ENCODE measurements around the gene ATXN7.

The ATXN7 gene

DNA sequence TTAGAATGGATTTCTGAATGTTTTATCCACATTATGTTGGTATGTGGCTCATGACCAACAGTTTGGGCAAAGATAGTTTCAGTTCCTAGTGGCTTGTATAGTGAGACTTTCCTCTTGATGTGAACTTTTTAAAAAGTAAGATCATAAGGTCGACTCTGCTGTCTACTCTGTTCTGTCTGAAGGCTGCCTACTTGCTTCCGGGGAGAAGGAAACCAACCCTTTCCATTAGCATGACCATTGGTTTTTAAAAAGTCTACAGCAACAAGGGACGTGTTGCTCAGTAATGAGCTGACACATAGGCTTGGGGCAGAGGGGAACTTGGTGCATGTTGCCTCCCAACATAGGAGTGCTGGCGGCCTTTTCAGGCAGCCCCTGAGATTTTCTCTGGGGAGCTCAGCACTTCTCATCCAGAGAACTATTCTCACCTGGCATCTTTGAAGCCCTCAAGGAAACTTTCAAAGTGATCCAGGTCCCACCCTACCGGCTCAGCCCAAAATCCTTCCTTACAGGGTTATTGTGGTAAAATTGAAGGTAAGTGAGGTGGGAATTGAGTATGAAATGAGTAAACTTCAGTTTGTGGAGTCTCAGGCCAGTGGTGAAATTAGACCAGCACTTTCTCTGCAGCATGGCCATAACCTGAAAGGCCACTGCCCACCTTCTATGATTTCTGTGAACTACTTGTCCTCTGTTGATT is 129.0 kb downstream of the ATXN7 start:
- DNase-seq: no peak

DNA sequence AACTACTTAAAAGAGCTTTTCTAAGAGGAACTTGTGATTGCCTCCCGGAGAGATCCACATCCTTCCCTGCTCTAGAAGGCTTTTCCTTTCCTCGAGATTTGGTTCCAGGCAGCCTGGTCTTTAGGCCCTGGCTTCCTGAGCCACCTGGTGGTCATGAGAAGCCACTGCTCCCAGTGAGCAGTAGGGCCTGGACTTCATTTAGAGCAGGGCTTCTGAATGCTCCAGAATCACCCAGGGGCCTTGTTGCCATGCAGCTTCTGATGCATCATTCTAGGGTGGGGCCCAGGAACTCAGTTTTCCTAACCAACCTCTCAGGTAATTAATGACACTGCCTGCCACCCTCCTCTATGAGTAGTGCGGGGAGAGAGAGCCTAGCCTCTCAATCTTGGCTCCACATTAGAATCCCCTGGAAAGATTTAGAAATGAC is 130.0 kb downstream of the ATXN7 start:
- DNase-seq: peak; percentile 34

DNA sequence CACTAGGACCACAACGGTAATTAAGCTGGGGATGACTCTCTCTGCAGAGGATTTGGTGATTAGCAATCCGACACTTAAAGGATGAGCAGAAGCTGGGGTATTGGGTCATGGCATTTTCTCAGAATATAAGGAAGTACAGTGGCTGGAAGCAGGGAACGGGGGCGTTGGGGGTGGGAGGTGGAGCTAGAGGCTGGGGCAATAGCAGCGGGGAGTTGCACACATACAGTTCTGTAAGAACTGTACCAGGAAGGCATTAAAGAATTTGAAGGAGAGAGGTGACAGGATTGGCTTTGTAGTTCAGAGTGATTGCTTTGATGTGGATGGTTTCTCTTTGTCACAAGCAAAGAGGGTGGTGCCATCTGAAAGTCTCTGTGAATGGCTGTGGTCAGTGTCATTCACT is 131.4 kb downstream of the ATXN7 start:
- no peak for DNase-seq

- no peak for DNase-seq
Measured at GRCh38 chr3:63998852-63999754, 135.4 kb downstream of the ATXN7 start.

DNA sequence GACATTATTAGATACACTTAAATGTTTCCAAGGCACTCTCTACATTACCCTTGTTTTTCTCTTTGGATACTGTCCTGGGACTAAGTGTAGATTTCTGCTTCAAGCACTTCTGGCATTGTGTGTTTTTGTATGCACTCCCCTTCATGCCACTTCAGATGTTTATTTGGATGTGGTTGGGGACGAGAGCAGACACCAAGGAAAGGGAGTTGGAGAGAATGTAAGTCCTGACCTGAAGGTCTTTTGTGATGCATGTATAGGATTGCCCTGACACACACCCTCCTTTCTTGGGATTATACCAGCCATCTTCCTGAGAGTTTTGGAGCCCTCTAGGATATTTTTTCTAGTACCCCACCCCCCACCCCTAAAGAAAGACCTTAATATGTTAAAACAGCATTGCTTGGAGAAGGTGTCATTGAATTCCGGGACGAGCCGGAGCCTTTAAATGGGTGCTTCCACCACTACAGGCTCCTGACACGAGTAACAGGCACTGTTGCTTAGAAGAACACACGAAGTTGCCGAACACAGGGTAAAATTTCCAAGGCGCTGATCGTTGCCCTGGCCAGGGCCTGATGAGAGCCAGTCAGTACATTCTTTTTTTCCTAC is 136.9 kb downstream of the ATXN7 start:
- no peak for DNase-seq

GRCh38 chr3:64002233-64002632 is 138.6 kb downstream of the ATXN7 start:
- DNase-seq: no peak

GRCh38 chr3:64003589-64003988 is 139.9 kb downstream of the ATXN7 start:
- DNase-seq: no peak

GRCh38 chr3:64008017-64008416 is 144.3 kb downstream of the ATXN7 start:
- DNase-seq: no peak

GRCh38 chr3:64008487-64009351 is 145.1 kb downstream of the ATXN7 start:
- DNase-seq: no peak

DNA sequence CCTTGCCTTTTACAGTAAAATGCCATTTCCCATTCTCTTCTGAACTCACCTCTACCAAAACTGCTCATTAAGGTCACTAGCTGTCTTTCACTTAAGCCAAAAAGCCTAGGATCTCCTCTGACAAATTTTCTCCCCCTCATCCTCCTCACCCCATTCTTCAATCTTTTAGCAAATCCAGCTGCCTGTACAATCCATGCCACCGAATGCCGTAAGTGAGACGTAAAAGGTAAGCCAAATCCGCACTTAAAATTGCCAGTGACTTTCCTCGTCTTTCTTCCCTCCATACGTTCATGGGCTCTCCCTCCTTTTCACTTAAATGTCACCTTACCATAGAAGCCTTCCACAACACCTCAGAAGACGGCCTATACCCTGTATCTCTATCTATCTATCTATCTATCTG is 145.9 kb downstream of the ATXN7 start:
- DNase-seq: no peak

DNA sequence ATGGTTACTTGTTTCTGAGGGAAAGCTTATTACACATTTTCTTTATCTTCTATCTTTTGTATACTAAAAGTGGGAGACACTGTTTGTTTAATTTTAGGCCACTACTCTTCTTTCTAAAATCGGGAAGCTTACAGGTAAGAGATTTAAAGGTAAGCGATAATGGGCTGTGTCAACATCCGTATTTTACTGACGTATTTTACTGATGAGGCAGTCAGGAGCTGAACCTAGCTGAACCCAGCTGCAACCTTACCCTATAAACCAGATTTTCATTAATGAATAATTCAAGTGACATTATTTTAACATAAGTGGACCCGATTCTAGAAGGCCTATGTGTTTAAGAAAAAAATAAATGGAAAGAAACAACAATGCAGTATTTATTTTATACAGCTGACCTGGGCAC is 146.5 kb downstream of the ATXN7 start:
- no peak for DNase-seq

GRCh38 chr3:64011685-64012084 is 148.0 kb downstream of the ATXN7 start:
- no peak for DNase-seq

- DNase-seq: no peak
Measured at GRCh38 chr3:64016941-64017620, 153.4 kb downstream of the ATXN7 start.

DNA sequence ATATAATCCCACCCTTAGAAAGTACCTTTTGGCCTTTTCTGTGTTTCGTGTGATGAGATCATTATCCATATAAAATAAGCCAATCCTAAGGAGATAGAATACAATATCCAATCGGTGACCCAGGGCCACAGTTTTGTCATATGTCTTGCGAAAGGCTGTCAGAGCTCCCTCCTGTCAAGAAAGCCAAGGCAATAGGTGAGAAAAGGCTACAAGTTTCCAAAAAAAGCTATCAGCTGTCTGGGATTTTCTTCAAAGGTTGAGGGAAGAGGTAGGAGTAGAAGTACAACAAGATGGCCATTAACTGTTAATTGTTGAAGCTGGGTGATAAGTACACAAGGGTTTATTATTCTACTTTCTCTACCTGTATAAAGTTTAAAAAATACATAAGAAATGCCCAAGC is 155.6 kb downstream of the ATXN7 start:
- DNase-seq: no peak

DNA sequence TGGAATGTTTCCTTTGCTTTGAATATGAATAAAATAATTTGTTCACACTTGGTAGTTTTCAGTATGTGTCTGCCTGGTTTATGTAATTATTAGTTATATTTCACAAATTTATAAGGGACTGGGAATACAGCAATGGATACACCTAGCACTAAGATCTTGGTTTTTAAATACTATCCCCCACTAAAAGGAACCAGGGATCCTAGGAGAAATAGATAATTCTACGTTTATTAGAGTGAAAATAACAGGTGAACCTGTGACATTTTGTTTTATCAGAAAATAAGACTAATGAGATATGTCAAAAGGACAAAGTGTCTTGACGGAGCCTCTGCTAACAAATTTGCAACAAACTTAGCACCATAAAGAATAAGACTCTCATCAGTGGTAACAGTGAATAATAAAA is 156.2 kb downstream of the ATXN7 start:
- DNase-seq: no peak

DNA sequence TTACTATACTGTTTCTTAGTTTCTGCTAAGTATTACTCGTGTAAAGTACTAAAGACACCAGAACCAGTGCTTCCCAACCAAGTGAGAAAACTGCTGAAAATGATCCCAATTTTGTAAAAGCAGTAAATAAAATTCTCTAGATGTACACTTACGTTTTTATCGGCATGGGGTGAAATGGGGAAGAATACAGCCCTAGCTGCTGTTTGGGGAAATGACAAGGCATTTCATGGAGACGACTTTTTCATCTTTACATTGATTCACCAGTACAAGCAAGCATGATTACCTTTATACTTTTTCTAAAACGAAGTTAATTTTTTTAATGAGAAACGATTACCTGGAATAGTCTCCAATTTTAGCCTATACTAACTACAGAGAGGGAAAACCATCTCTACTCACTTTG is 158.3 kb downstream of the ATXN7 start:
- no peak for DNase-seq

GRCh38 chr3:64022451-64023186 is 159.0 kb downstream of the ATXN7 start:
- no peak for DNase-seq

GRCh38 chr3:64023187-64023860 is 159.7 kb downstream of the ATXN7 start, which contains the start of gene PSMD6:
TSS of gene PSMD6 (minus strand) at chr3:64023494. CDS start at chr3:64023419, 75 bp downstream.
- DNase-seq: peak; percentile 88

DNA sequence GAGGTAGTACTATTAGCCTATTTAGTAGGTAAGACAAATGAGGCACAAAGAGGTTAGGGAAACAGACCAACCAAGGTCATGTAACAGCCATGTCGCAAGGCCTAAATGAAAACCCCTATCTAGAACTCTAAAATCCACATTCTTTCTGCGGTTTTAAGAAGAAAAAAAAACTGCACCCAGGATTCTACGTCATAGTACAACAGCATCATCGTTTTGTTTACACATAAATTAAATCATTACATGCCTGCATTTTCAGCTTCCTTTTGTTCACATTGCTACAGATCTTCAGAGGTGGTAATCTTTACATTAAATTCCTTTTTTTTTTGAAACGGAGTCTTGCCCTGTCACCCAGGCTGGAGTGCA is 160.2 kb downstream of the ATXN7 start:
- no peak for DNase-seq

DNA sequence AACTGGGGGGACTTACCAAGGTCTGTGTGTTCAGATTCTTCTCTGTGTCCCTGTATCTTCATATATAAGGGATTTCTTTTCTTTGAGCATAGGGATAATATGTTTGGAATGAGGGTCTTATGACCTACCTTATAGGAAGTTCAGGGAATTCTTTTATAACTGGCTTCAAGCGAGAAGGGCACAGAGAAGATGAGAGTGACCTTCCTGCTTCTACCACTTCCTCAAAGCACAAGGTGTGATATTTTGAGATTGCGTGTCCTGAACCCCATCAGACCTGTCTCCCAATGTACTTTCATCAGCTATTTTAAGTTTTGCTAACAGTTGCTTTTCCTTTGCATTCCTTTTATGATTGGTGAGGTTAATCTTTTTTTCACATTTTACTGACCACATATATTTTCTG is 162.7 kb downstream of the ATXN7 start:
- no peak for DNase-seq

- no peak for DNase-seq
Measured at GRCh38 chr3:64027658-64028057, 164.0 kb downstream of the ATXN7 start.

Data from activated CD4-positive, alpha-beta T cell treated with anti-CD3 and anti-CD28 coated beads for 1 hour (primary cell).